ENCODE data around the gene EDEM2.

GRCh38 chr20:35084998-35085397 lies 62.1 kb downstream of the EDEM2 start:
- no peak for TF ChIP-seq CTCF (IDR thresholded peaks at IDR 0.05; ENCODE audit: low read length)
- no peak for TF ChIP-seq EZH2 (optimal IDR thresholded peaks at IDR 0.05; ENCODE audit: low read depth, low read length)
